GM10847 (cell line): Measurements from ENCODE around the gene PRKCH.

Experiments used
- POLR2A ChIP-seq: IDR thresholded peaks from 2 replicates; pipeline ENCODE4 v1.6.1; 2011; ENCODE audit not compliant: insufficient read length; ENCODE audit errors: extremely low read depth

PRKCH gene

GRCh38 chr14:61343471-61343870, 22.1 kb downstream of the PRKCH start:
- TF ChIP-seq POLR2A = no peak

- TF ChIP-seq POLR2A = no peak
Observed at GRCh38 chr14:61343991-61344405, 22.6 kb downstream of the PRKCH start.

- TF ChIP-seq POLR2A = no peak
Observed at GRCh38 chr14:61344437-61345150, 23.2 kb downstream of the PRKCH start.

- no peak for TF ChIP-seq POLR2A
Observed at GRCh38 chr14:61345151-61345482, 23.7 kb downstream of the PRKCH start.

DNA sequence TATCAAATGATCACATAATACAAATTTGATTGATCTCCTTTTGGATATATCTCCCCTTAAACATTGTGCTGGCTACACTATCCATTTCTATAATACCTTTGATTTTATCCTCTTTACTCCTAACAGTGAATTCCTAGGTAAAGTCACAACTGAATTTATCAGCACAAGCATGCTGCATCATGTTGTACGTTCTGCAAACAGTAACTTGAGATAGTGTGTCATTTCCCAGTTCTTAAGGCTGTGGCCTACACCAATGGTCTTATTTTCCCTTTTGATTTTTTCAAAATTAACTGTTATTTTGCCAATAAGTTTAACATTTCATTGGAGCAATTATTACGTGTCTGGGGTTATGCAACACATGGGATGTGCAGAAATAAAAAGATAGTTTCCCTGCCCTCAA, 24.8 kb downstream of the PRKCH start:
- TF ChIP-seq POLR2A = no peak

DNA sequence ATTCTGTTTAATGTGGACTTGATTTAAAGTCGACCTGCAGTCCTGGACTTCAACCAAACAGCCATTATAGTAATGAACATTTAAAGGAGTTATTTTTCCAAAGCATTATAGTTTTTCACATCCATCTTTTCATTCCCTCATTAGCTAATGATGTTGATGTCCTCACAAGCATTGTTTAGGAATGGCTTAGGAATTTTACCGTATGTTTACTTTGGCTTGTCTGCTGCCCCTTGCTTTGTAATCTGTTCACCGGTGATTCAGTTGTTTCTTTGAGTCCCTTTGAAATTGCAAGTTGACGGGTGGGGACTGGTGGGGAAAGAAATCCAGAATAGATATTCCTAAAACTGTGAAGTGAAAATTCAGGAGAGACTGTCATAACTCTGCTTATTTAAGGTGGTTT, 25.4 kb downstream of the PRKCH start:
- no peak for TF ChIP-seq POLR2A

GRCh38 chr14:61347826-61348443, 26.6 kb downstream of the PRKCH start:
- TF ChIP-seq POLR2A = no peak

- TF ChIP-seq POLR2A = no peak
Observed at GRCh38 chr14:61350427-61351270, 29.3 kb downstream of the PRKCH start.

DNA sequence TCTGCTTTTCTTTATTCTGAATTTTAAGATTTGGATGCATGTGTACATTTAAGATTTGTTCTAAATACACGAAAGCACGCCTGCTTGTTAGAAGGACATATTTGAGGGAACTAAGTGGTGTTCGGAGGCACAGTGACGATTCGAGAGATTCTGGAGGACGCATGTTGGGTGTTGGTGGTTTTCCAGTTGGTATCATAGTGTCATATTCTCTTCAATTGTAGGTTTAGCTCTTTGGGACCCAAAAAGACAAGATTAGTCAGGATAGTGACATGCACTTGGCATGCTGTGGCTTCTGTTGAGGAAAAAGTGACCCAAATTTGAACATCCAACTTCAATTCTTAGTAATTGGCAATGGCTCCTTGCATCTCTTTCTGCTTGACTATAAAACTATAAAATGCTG, 30.1 kb downstream of the PRKCH start:
- TF ChIP-seq POLR2A = no peak

DNA sequence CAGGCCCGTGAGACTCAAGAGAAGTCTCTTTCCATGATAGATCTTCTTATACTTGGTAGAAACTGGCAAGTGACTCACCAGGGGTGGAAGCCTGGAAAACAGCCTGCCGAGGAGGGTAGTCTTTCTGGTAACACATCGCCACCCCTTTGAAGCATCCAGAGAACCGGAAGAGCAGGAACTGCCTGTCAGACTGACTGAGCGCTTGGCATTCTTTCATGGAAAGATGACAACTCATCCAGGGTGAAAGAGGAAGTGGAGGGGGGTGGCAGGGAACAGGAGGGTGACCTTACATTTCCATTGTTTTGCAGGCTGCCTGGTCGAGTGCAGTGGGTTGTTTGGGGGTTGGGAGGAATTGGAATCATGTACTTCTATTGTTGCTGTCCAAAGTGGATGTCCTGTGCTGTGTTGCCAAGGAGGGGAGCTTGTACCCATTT, 34.5 kb downstream of the PRKCH start:
- no peak for TF ChIP-seq POLR2A

GRCh38 chr14:61357123-61357522, 35.7 kb downstream of the PRKCH start:
- no peak for TF ChIP-seq POLR2A

GRCh38 chr14:61358554-61359226, 37.3 kb downstream of the PRKCH start:
- no peak for TF ChIP-seq POLR2A

- no peak for TF ChIP-seq POLR2A
Observed at GRCh38 chr14:61360796-61361525, 39.6 kb downstream of the PRKCH start.

DNA sequence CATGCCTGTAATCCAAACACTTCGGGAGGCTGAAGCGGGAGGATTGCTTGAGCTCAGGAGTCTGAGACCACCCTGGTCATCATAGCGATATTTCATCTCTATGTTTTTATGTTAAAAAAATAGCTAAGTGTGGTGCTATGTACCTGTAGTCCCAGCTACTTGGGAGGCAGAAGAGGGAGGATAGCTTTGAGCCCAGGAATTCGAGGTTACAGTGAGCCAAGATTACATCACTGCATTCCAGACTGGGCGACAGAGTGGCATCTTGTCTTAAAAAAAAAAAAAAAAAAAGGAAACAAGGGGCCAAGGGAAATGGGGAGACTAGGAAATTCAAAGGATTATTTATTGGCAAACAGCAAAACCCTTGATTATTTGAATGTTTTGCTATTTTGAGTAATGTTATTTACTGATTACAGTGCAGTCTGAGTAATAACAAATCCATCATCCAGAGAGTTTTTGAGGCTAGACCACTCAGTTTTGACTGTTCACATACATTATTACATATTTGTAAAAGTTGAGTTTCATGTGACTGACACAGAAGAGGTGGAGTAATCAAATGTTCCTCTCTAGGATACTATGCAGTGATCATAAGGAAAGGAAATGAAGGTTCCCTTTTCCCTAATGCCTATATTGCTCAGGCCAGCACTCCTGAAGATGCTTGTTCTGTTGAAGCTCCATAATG, 40.8 kb downstream of the PRKCH start:
- no peak for TF ChIP-seq POLR2A

DNA sequence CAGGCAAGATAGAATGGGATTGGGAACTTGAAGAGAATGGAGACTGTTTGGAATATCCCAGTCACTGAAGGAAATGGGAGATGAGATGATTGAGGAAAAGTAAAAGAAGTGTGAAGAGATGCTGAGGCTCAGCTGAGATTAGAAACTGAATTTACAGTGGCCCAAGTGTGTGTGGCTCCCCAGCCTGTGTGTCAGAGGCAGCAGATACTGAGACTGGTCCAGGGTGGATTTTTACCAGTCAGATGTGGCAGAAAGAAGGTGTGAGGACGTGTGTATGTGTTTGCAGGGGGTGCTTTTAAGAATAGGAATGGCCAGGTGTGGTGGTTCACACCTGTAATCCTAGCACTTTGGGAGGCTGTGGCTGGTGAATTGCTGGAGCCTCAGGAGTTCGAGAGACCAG, 42.9 kb downstream of the PRKCH start:
- no peak for TF ChIP-seq POLR2A

GRCh38 chr14:61365667-61366212, 44.4 kb downstream of the PRKCH start:
- TF ChIP-seq POLR2A = no peak
